Natural killer cell treated with Interleukin-12 subunit alpha and Interleukin-12 subunit beta and Interleukin-15 and Interleukin-18, amount 100 ng/mL, for 72 hours (primary cell): Measurements from ENCODE around the gene EFNA4. TPM values are rescaled to one million over a fixed set of nuclear protein-coding genes. Genes with fewer than 3 reads are reported as not detected.
"Not testable (repeated sequence)": the region's sequence is repeated elsewhere in the genome, so short reads cannot be mapped to it uniquely, and the experiment has no call there.

ENCODE experiments used
- ATAC-seq, 2 donors: fragments of 150-1000 bp; cut with Tn5 transposase in 1 of 2; sonication (Bioruptor Pico), chemical (Tn5 transposase) in 1 of 2; 2 replicates each; pipeline ENCODE4 v1.10.0; 2021
- DNase-seq: peaks from one replicate; pipeline ENCODE4 v3.0.0; 2022; ENCODE audit warnings: low spot score
- H3K27ac Mint-ChIP-seq, 2 donors: 1 replicate in 1 of 2; 2 replicates in 1 of 2; pipeline ENCODE4 v1.8.0; 2022; ENCODE audit warnings: mixed read lengths in 2 of 2, mild to moderate bottlenecking in 1 of 2, moderate library complexity in 1 of 2
- H3K27me3 Mint-ChIP-seq, 2 donors: 1 replicate in 1 of 2; 2 replicates in 1 of 2; pipeline ENCODE4 v1.8.0; 2022; ENCODE audit warnings: mixed read lengths in 2 of 2
- H3K36me3 Mint-ChIP-seq: one replicate; pipeline ENCODE4 v1.8.0; 2022; ENCODE audit warnings: mixed read lengths
- H3K4me1 Mint-ChIP-seq, 2 donors: 1 replicate in 1 of 2; 2 replicates in 1 of 2; pipeline ENCODE4 v1.8.0; 2022; ENCODE audit warnings: low read depth in 2 of 2, mixed read lengths in 2 of 2, mild to moderate bottlenecking in 1 of 2
- H3K4me3 Mint-ChIP-seq: one replicate; pipeline ENCODE4 v1.8.0; 2022; ENCODE audit warnings: mixed read lengths
- H3K9me3 Mint-ChIP-seq: 2 replicates; pipeline ENCODE4 v1.8.0; 2022; ENCODE audit warnings: mixed read lengths
- total RNA-seq, 2 donors: library from RNA; stranded (reverse); gene quantifications; one replicate each; pipeline ENCODE4 v1.2.3, GENCODE V29; 2022

EFNA4 gene
- total RNA-seq, 2 donors from 2014 or later: 1.7 to 4.7 TPM

DNA sequence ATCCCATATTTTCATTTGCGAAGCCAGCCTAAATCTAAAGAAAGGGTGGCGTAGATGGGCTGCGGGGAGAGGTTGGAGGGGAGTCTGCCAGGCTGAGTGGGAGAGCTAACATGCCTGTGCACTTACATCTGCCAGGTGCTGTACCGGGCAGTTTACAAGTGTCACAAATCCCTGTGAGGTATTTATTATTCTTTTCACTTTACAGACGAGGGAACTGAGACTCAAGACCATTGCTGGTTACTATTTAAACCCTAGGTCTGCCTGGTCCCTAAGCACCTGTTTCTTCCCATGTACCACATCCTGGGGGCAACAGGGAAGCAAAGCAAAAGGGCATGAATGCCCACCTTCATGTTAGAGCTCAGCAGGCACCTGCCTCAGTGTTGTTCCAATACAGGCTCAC, 44.8 kb downstream of the EFNA4 start:
- no peak overlapping the region for H3K27ac Mint-ChIP-seq
- no peaks in the 10 kb centered on the region for H3K9me3 Mint-ChIP-seq
- no peak for ATAC-seq
- no peaks in the 10 kb centered on the region for H3K36me3 Mint-ChIP-seq
- H3K27me3 Mint-ChIP-seq: peaks cover 7 to 8% of the 10 kb centered on the region in 2 donors
- no peaks in the 10 kb centered on the region for H3K4me1 Mint-ChIP-seq
- DNase-seq: no peak
- H3K4me3 Mint-ChIP-seq: no peak overlapping the region

DNA sequence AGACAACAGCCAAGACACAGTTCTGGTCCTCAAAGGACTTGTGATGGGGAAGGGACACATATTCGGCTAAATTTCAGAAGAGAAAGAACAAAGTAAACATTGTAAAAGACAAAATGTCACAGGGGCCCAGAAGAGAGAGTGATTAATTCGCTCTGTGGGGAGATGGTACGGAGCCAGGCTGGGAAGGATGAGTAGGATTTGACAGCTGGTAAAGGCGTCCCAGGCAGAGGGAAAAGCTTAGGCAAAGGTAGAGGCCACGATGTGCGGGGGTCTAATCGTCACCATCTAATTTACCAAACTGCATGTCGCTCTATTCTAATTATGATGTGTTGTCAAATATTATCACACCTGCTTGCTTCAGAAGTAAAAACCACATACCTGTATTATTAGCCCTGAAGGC, 46.8 kb downstream of the EFNA4 start:
- H3K4me3 Mint-ChIP-seq: no peak overlapping the region

DNA sequence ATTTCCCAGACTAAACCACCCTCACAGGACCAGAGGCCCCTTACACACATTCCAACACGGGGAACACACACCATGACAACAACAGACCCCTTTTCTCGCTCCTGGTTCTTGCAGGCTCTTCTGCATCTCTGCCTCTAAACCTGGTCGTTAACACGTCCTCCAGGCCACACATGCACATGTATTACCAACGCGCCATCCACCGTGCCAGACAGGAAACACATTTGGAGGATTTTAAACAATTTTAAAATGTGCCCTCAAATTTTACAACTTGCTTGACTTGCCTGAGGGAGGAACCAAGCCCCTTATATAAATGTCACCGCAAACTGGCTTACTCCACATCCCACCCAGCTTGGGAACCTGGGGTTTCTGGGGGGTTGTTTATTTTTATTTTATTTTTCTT, 47.3 kb downstream of the EFNA4 start:
- ATAC-seq (no peak), DNase-seq (no peak)
- H3K27me3 Mint-ChIP-seq: peaks cover 0 to 2% of the 10 kb centered on the region in 2 donors
- H3K27ac Mint-ChIP-seq: no peak overlapping the region
- no peaks in the 10 kb centered on the region for H3K36me3 Mint-ChIP-seq
- no peaks in the 10 kb centered on the region for H3K4me1 Mint-ChIP-seq
- H3K9me3 Mint-ChIP-seq: no peaks in the 10 kb centered on the region
- H3K4me3 Mint-ChIP-seq: no peak overlapping the region

More for the DNA sequence above, 46.8 kb downstream of the EFNA4 start:
- Mint-ChIP-seq H3K27me3 (peaks cover 3 to 6% of the 10 kb centered on the region in 2 donors), H3K27ac (no peak overlapping the region), H3K9me3 (no peaks in the 10 kb centered on the region), H3K36me3 (no peaks in the 10 kb centered on the region), H3K4me1 (no peaks in the 10 kb centered on the region)
- ATAC-seq (no peak), DNase-seq (no peak)

- H3K36me3 Mint-ChIP-seq: no peaks in the 10 kb centered on the region
These were observed 50.0 kb downstream of the EFNA4 start for GRCh38 chr1:155113450-155113980.

DNA sequence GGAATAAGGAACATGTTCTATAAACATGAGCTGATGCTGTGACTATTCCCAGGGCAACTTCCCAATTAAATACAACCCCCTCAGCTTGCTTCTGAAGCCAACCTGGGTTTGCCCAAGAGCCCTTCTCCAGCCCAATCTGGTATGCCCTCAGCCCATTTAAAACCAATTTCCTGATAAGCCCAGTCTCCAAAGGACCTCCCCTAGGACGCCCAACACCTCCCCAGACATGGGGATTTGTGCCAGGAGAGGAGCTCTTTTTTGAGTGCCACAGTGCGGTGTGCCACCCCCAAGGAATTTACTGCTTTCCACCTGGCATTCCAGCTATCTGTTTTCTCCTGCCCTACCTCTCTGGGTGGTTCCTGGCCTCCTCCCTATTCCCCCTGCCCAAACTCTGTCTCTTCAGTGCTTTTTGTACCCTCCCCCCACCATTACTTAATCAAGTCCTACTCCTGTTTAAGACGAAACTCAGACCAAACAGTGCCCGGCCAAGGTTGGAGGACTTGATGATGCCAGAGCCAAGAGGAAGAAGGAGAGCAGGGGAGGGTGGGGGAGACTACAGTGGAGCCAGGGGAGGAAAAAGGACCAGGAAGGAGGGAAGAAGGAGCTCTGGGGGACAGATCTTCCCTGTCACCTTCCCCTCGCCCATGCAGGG, 52.7 kb downstream of the EFNA4 start:
- peaks cover 6 to 12% of the 10 kb centered on the region in 2 donors for H3K27me3 Mint-ChIP-seq
- H3K9me3 Mint-ChIP-seq: no peaks in the 10 kb centered on the region
- H3K4me1 Mint-ChIP-seq: no peaks in the 10 kb centered on the region
- H3K36me3 Mint-ChIP-seq: no peaks in the 10 kb centered on the region
- H3K27ac Mint-ChIP-seq: no peak overlapping the region
- ATAC-seq (no peak), DNase-seq (peak; percentile 32)
- no peak overlapping the region for H3K4me3 Mint-ChIP-seq

More at GRCh38 chr1:155113450-155113980, 50.0 kb downstream of the EFNA4 start:
- no peak for ATAC-seq
- H3K27ac Mint-ChIP-seq: no peak overlapping the region
- peaks cover 0 to 6% of the 10 kb centered on the region in 2 donors for H3K27me3 Mint-ChIP-seq
- H3K4me1 Mint-ChIP-seq: no peaks in the 10 kb centered on the region
- no peak overlapping the region for H3K4me3 Mint-ChIP-seq
- DNase-seq: no peak
- H3K9me3 Mint-ChIP-seq: no peaks in the 10 kb centered on the region

- Mint-ChIP-seq H3K4me3 (no peak overlapping the region), H3K4me1 (no peaks in the 10 kb centered on the region), H3K36me3 (no peaks in the 10 kb centered on the region), H3K27ac (no peak overlapping the region), H3K27me3 (peaks cover 6 to 11% of the 10 kb centered on the region in 2 donors), H3K9me3 (no peaks in the 10 kb centered on the region)
- DNase-seq (peak; percentile 12), ATAC-seq (no peak)
These were observed 54.1 kb downstream of the EFNA4 start for GRCh38 chr1:155117610-155118009.

GRCh38 chr1:155118090-155118489, 54.5 kb downstream of the EFNA4 start:
- not testable (repeated sequence) for H3K4me3 Mint-ChIP-seq, H3K9me3 Mint-ChIP-seq, H3K36me3 Mint-ChIP-seq, H3K4me1 Mint-ChIP-seq, ATAC-seq, H3K27ac Mint-ChIP-seq
- peak; percentile 23 for DNase-seq
- H3K27me3 Mint-ChIP-seq: peaks cover 6 to 11% of the 10 kb centered on the region in 2 donors

Other genes starting within 250 kb of the EFNA4 start
- under 1 TPM in 1 of 2 donors, not detected in 1; 0.08 TPM for gene KCNN3, start 193.5 kb upstream of the EFNA4 start, total RNA-seq
- 10 to 100 TPM; 28.8 to 53.9 TPM for gene PMVK, start 127.0 kb upstream of the EFNA4 start, total RNA-seq
- gene PBXIP1, start 107.6 kb upstream of the EFNA4 start, total RNA-seq: 10 to 100 TPM; 28.9 to 40.7 TPM
- gene PYGO2, start 102.0 kb upstream of the EFNA4 start, total RNA-seq: 10 to 100 TPM; 27.4 to 36.0 TPM
- 10 to 100 TPM; 72.3 to 72.7 TPM for gene SHC1, start 93.0 kb upstream of the EFNA4 start, total RNA-seq
- 10 to 100 TPM; 52.4 to 72.9 TPM for gene CKS1B, start 89.1 kb upstream of the EFNA4 start, total RNA-seq
- 10 to 100 TPM; 53.1 to 84.2 TPM for gene FLAD1, start 80.4 kb upstream of the EFNA4 start, total RNA-seq
- 1 to 10 TPM in 1 of 2 donors, under 1 TPM in 1; 0.48 to 4.3 TPM for gene LENEP, start 70.2 kb upstream of the EFNA4 start, total RNA-seq
- 100 to 1,000 TPM in 1 of 2 donors, 10 to 100 TPM in 1; 78.4 to 107 TPM for gene ZBTB7B, start 60.9 kb upstream of the EFNA4 start, total RNA-seq
- under 1 TPM in 1 of 2 donors, not detected in 1; 0.57 TPM for gene DCST2, start 30.0 kb upstream of the EFNA4 start, total RNA-seq
- gene DCST1, start 29.9 kb upstream of the EFNA4 start, total RNA-seq: not detected
- gene ADAM15, start 12.4 kb upstream of the EFNA4 start, total RNA-seq: 100 to 1,000 TPM in 1 of 2 donors, 10 to 100 TPM in 1; 42.1 to 107 TPM
- gene EFNA3, start 15.1 kb downstream of the EFNA4 start, total RNA-seq: 1 to 10 TPM in 1 of 2 donors, not detected in 1; 1.2 TPM
- not detected for gene EFNA1, start 64.1 kb downstream of the EFNA4 start, total RNA-seq
- 10 to 100 TPM; 28.8 to 36.3 TPM for gene SLC50A1, start 72.1 kb downstream of the EFNA4 start, total RNA-seq
- 10 to 100 TPM; 26.0 to 31.1 TPM for gene DPM3, start 76.8 kb downstream of the EFNA4 start, total RNA-seq
- gene KRTCAP2, start 109.6 kb downstream of the EFNA4 start, total RNA-seq: 100 to 1,000 TPM; 149 to 223 TPM
- 1 to 10 TPM; 3.6 to 9.3 TPM for gene TRIM46, start 110.1 kb downstream of the EFNA4 start, total RNA-seq
- gene THBS3, start 144.2 kb downstream of the EFNA4 start, total RNA-seq: 1 to 10 TPM; 4.1 to 9.4 TPM
- 10 to 100 TPM; 42.6 to 53.0 TPM for gene MTX1, start 145.0 kb downstream of the EFNA4 start, total RNA-seq
- 10 to 100 TPM; 12.3 to 38.0 TPM for gene ENTREP3, start 191.7 kb downstream of the EFNA4 start, total RNA-seq
- gene SCAMP3, start 198.6 kb downstream of the EFNA4 start, total RNA-seq: 100 to 1,000 TPM; 134 to 169 TPM
- gene CLK2, start 209.8 kb downstream of the EFNA4 start, total RNA-seq: 100 to 1,000 TPM in 1 of 2 donors, 10 to 100 TPM in 1; 77.1 to 117 TPM
- gene HCN3, start 213.7 kb downstream of the EFNA4 start, total RNA-seq: 1 to 10 TPM; 2.0 to 4.7 TPM
- not detected for gene PKLR, start 237.7 kb downstream of the EFNA4 start, total RNA-seq
- 100 to 1,000 TPM; 251 to 386 TPM for gene FDPS, start 245.1 kb downstream of the EFNA4 start, total RNA-seq